Uterus (tissue), 2 donors: ENCODE data around the gene PHLDA2.

Experiments used
- POLR2A ChIP-seq, 2 donors: fragments of 450-650 bp; IDR thresholded peaks; one replicate each; pipeline ENCODE4 v1.6.1; 2016; ENCODE audit warnings: antibody characterized with exemption in 2 of 2, mild to moderate bottlenecking in 1 of 2, moderate library complexity in 1 of 2
- TF ChIP-seq, protein P1 (sequence below), 4 experiments: fragments of 200-600 bp in 2 of 4; fragments of 450-650 bp in 2 of 4; sonication (generic) in 2 of 4; IDR thresholded peaks; one replicate each; pipeline ENCODE4 v1.5.1; 2016 to 2019; ENCODE audit warnings: antibody characterized with exemption in 4 of 4, mild to moderate bottlenecking in 2 of 4, moderate library complexity in 1 of 4

- TF ChIP-seq, protein P1, sequence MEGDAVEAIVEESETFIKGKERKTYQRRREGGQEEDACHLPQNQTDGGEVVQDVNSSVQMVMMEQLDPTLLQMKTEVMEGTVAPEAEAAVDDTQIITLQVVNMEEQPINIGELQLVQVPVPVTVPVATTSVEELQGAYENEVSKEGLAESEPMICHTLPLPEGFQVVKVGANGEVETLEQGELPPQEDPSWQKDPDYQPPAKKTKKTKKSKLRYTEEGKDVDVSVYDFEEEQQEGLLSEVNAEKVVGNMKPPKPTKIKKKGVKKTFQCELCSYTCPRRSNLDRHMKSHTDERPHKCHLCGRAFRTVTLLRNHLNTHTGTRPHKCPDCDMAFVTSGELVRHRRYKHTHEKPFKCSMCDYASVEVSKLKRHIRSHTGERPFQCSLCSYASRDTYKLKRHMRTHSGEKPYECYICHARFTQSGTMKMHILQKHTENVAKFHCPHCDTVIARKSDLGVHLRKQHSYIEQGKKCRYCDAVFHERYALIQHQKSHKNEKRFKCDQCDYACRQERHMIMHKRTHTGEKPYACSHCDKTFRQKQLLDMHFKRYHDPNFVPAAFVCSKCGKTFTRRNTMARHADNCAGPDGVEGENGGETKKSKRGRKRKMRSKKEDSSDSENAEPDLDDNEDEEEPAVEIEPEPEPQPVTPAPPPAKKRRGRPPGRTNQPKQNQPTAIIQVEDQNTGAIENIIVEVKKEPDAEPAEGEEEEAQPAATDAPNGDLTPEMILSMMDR (IDR thresholded peaks at IDR 0.05) = no peak
- no peak for TF ChIP-seq POLR2A (IDR thresholded peaks at IDR 0.05)
Measured at GRCh38 chr11:2898366-2899079, 30.7 kb downstream of the PHLDA2 start.
